DMS79 treated with DMSO at 0.1 percent for 48 hours (cell line): ENCODE measurements around the gene RHOV.
"Not testable (repeated sequence)": the region's sequence is repeated elsewhere in the genome, so short reads cannot be mapped to it uniquely, and the experiment has no call there.

Experiments used
- DNase-seq: peaks from one replicate; lab custom pipeline; 2025; lab: John Stamatoyannopoulos, UW

RHOV gene

DNA sequence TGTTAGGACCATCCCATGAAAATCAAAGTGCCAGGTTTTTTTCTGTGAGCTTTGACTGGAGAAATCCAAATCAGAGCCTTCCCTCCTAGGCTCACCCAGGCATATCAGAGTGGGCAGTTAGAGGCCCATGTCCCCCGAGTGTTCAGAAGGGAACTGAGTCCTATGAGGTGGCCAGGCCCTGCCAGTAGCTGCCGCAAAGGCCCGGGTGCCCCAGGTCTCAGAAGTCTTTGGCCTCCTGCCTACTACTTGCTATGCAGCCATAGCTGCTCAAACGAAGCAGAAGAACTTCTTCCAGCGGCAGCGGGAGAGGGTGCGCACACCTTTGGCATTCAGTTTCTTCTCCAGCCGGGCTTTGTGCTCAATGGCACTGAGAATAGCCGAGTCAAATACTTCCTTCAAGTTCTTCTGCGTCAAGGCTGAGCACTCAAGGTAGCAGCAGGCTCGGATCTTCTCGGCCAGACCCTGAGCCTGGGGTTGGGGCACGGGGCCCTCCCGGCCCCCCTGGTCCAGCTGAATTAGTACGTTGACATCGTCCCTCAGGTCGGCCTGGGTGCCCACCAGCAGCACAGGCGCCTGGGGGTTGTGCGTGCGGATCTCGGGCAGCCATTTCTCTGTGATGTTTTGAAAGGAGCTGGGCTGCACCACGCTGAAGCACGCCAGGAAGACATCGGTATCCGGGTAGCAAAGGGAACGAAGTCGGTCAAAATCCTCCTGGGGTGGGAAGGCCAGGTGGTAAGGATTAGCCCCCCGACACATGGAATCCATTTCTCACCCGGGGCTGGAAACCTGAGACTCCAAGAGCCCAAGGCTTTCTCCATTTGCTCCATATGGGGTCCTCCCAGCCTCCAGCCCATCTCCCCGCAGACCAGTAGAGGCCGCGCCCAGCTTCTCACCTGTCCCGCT, 992 bp downstream of the RHOV start:
- no peak for DNase-seq

GRCh38 chr15:40871749-40872617, 2.1 kb downstream of the RHOV start:
- no peak for DNase-seq

GRCh38 chr15:40870716-40871115, 3.3 kb downstream of the RHOV start:
- DNase-seq: no peak

DNA sequence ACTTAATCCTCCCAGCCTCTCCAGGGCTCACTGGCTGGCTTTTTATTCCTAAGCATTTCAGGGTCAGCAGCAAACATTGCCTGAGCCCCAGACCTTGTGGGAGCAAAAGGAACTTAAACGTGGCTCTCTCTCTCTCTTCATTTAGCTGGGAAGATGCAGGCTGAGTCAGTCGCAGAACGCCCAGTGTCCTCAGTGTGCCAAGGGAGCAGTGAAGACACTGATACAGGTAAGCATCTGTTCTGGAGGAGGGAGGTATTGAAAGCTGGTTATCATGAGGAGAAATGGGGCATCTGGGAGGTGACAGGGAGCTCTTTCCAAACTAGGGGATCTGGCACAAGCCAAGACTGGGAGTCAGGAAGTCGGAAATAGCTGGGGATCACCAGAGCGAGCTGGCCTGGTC, 4.3 kb downstream of the RHOV start:
- DNase-seq: no peak

DNA sequence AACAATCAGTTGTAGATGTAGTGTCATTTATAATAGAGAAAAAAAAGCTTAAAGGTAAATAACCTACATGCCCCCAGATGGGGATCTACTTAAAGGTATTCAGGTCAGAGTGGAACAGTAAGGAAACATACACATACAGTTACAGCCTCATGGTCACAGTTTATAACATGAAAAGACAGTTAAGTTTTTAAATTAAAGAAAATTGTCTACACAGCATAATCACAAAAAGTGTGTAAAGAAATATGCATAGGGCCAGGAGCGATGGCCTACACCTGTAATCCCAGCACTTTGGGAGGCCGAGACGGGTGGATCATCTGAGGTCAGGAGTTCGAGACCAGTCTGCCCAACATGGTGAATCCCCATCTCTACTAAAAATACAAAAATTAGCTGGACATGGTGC, 6.8 kb downstream of the RHOV start:
- DNase-seq: no peak

DNA sequence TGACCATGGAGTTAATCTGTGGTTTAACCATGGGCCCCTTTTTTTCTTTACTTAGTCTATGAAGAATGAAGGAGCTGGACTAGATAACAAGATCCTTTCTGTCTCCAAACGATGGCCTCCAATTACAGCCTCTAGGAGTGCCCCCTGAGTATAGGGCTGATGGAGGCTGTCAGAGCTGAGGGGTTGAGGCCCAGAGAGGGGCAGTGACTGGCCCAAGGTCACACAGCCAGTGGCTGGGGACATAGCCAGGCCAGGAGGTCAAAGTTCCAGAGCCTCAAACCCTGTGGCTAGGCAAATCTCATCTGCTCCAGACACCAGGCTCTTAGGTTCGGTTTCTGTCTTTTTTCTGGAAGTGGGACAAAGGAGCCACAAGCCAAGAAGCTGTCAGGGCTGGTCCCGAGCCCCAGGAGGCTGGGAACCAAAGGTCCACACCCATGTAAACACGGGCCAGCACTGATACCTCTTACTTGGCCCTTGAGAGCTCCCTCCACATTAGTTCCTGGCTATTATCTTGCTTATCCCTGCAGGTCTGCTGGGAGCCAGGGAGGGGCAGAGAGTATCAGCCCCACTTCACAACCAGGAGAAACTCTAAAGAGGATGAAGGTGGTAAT, 10.3 kb downstream of the RHOV start:
- DNase-seq: no peak

- not testable (repeated sequence) for DNase-seq
These were observed 12.9 kb downstream of the RHOV start for GRCh38 chr15:40861147-40861546.

DNA sequence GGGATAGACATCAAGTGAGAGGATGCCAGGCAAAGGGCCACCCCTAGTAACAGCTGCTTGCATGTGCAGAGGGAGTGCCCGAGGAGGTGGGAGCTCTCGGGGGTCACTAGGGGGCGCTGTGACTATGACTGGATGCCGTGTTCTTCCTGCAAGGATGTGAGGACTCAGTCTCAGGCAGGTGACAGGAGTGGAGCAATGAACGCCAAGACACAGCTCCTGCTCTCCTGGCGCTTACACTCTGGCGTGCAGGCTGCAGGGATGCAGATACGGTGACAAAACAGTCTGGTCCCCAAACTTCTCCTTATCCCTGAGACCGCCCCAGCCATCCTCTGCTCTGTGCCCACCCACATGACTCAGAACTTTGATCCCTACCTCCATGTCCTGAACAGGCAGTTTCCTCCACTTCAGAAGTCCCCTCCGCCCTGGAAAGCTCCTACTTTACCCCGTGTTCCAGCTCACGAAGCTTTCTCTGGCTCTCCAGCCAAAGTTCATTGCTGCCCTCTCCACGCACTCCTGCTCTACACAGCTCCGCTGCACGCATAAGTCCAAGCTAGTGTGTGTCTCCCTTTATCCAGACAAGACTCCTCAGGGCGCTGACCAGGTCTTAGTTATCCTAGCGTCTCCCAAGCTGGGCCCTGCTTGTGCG, 14.7 kb downstream of the RHOV start:
- DNase-seq: peak; percentile 11

- DNase-seq: no peak
These were observed 15.3 kb downstream of the RHOV start for GRCh38 chr15:40858706-40859105.

DNA sequence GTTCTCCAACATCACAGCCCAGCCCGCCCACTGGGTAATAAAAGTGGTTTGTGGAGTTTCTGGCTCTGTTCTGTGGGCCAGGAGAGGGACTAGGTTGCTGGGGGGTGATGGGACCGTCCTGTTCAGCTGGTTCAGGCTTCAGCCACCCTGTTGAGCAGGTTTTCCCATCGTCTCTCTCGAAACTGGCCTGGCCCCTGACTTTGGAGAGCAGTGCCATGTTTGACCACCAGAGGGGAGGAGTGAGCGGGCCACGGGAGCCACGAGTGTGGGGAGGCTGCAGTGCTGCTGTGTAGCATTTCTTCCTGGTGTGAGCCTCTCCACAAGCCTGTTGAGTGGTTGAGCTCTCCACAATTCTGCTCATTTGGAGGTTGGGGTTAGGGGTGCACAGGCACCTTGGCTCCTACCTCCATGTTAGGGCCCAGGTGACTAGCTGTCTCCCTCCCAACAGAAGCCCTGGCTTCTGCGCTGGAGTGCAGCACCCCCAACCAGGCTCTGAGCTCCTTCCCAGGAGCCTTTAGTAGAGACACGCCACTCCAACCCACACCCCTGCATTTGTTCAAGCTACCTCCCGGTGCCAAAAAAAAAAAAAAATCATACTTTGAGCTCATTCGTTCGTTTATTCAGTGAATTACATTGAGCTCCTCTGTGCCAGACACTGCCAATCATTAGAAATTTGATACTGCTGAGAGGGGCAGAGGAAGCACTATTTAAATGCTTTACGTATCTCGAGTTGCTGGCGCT, 16.3 kb downstream of the RHOV start:
- no peak for DNase-seq

- no peak for DNase-seq
These were observed 17.3 kb downstream of the RHOV start for GRCh38 chr15:40856746-40857145.

- DNase-seq: no peak
These were observed 18.3 kb downstream of the RHOV start for GRCh38 chr15:40855706-40856234.

DNA sequence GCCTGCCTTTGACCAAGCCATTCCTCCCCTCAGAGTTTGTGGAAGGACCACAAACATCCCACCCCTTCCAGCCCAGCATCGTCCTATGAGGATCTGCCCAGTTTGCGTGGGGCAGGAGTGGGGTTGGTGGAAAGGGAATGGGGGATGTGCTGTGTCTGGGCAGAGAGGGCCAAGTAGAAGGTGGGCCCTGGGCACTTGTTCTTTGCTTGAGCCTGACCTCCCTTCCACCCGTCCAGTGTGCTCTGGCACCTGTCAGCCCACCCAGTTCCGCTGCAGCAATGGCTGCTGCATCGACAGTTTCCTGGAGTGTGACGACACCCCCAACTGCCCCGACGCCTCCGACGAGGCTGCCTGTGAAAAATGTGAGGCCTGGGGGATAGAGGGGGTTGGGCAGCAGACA, 19.9 kb downstream of the RHOV start:
- DNase-seq: no peak

DNA sequence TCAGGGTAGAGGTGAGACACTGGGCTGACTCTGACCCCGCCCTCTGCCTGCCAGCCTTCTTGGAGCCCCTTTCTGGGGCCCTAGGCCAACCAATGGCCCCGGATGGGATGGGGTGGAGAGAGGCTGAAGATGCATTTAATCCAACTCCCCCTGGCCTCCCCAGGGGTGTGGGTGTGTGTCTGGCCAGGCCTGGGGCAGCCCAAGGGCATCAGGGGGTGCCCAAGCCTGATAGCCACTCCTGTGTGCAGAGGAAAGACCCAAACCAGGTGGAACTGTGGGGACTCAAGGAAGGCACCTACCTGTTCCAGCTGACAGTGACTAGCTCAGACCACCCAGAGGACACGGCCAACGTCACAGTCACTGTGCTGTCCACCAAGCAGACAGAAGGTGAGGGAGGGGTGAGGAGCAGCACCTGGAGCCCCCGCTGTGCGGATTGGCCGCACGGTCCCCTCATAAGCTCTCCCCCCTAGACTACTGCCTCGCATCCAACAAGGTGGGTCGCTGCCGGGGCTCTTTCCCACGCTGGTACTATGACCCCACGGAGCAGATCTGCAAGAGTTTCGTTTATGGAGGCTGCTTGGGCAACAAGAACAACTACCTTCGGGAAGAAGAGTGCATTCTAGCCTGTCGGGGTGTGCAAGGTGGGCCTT, 20.7 kb downstream of the RHOV start:
- DNase-seq: no peak

- DNase-seq: no peak
These were observed 21.5 kb downstream of the RHOV start for GRCh38 chr15:40852529-40852928.

GRCh38 chr15:40850576-40851112, 23.4 kb downstream of the RHOV start:
- DNase-seq: no peak

DNA sequence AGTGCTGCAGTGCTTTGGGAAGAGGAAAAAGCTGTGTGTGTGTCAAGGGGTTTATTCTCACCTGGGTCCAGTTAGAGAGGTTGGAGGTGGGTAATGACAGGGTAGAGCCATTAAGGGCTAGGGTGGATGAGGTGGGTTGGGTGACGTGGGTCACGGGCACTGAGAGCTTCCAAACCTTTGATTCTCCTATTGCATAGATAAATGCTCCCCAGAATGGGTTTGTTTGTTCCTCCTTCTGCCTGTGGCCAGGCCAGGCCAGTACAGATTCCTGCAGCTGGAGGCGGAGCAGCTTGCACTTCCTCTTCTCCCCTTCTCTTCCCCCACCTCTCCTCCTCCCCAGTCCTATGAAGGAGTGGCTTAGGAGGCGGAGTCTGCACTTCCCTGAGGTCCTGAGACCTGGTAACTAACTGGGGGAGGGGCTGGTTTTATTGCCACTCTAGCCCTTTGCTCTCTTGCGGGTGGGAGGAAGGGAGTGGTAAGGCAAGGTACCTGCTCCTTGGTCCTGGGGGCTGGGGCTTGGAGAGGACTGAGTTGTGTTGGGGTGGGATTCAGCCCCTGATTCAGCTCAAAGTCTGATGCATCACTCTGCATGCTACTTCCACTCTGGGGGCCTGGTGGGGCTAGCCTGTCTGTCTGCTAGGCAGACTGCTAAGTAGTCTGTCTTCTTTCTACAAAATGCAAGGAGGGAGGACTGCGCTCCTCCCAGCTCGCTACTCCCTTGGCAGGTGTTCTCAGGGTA, 26.6 kb downstream of the RHOV start:
- peak; percentile 49 for DNase-seq

GRCh38 chr15:40846841-40847222, 27.2 kb downstream of the RHOV start:
- no peak for DNase-seq

DNA sequence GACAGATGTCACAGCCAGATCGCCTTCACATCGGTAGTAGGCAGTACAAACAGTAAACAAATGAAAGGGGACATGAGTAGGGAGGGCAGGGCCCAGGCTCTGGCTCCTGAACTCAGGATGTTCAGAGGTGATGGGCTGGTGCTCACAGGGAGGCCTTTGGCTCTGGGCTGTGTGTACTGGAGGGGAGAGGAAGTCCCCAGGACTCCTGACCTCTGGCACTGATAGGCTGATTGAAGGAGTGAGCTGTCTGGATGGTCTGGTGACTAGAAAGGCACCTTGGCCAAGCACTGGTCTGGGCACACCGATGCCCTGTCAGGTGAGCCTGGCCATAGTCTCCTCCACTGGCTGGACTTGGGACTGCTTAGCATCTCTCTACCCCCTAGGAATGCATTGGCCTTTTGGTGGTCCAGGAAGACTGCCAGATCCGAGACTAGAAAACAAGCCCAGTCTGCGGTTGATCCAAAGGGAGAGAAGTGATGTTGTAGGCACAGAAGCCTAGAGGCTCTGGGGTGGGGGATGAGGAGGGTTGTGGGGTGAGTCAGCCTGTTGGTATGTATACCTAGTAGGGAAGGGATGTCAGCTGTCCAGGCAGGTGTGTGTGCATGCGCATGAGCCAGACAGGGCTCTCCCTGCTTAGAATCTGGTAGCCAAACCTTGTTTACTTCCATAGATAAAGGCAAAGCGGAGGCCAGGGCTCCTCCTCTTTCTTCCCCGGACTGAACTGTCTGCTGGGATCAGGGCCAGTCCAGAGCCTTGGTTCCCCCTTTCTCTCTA, 28.3 kb downstream of the RHOV start:
- no peak for DNase-seq
